GM23338 (cell line): ENCODE data around the gene ARMC7. TPM values are rescaled to one million over a fixed set of nuclear protein-coding genes. Genes with fewer than 3 reads are reported as not detected.
A peak's percentile ranks its signal among the peaks of the same experiment; 100 is the strongest.

Source experiments
- ATAC-seq: fragments of 200-7000 bp; cut with Tn5 transposase; 3 replicates; pipeline ENCODE4 v1.9.1; 2020
- DNase-seq: peaks from one replicate; pipeline ENCODE4 v3.0.0-alpha.2; 2015; ENCODE audit warnings: low spot score
- H2AFZ ChIP-seq: fragments of 200-600 bp; sonication (generic); 2 replicates; pipeline ENCODE4 v1.8.0; 2016; ENCODE audit warnings: antibody characterized with exemption, mild to moderate bottlenecking, moderate library complexity
- H3F3A ChIP-seq: fragments of 200-600 bp; sonication (generic); replicated peaks from 2 replicates; pipeline ENCODE4 v1.8.0; 2017; ENCODE audit warnings: antibody characterized with exemption, mixed run types, low read depth
- H3K27ac ChIP-seq: fragments of 200-600 bp; sonication (generic); 2 replicates; pipeline ENCODE4 v1.6.1; 2016; ENCODE audit warnings: low read depth
- H3K27me3 ChIP-seq: fragments of 200-600 bp; sonication (generic); 2 replicates; pipeline ENCODE4 v1.8.0; 2016; ENCODE audit warnings: mild to moderate bottlenecking, mixed run types, moderate library complexity; ENCODE audit not compliant: insufficient read depth
- H3K36me3 ChIP-seq: fragments of 200-600 bp; sonication (generic); 2 replicates; pipeline ENCODE4 v1.8.0; 2016; ENCODE audit warnings: mild to moderate bottlenecking; ENCODE audit not compliant: insufficient read depth
- H3K4me1 ChIP-seq: fragments of 200-600 bp; sonication (generic); 2 replicates; pipeline ENCODE4 v1.8.0; 2016; ENCODE audit warnings: mild to moderate bottlenecking, moderate library complexity; ENCODE audit not compliant: insufficient read depth
- H3K4me2 ChIP-seq: fragments of 200-600 bp; sonication (generic); 2 replicates; pipeline ENCODE4 v1.7.1; 2017; ENCODE audit warnings: mixed run types
- H3K4me3 ChIP-seq: fragments of 200-600 bp; sonication (generic); 2 replicates; pipeline ENCODE4 v1.6.1; 2016; ENCODE audit warnings: mixed run types
- H3K79me2 ChIP-seq: fragments of 200-600 bp; sonication (generic); replicated peaks from 2 replicates; pipeline ENCODE4 v1.8.0; 2017; ENCODE audit warnings: mild to moderate bottlenecking; ENCODE audit not compliant: insufficient read depth
- H3K9me2 ChIP-seq: fragments of 200-600 bp; sonication (generic); 2 replicates; pipeline ENCODE4 v1.8.0; 2017; ENCODE audit not compliant: insufficient read depth
- H4K20me1 ChIP-seq: fragments of 200-600 bp; sonication (generic); replicated peaks from 2 replicates; pipeline ENCODE4 v1.8.0; 2017; ENCODE audit warnings: mild to moderate bottlenecking; ENCODE audit not compliant: insufficient read depth
- H3K27ac Mint-ChIP-seq: 2 replicates; pipeline ENCODE4 v1.8.0; 2020; ENCODE audit warnings: inconsistent platforms, mild to moderate bottlenecking, moderate library complexity, mixed read lengths
- H3K27me3 Mint-ChIP-seq: 3 replicates; pipeline ENCODE4 v1.8.0; 2022; ENCODE audit warnings: low read depth, mild to moderate bottlenecking, moderate library complexity, mixed read lengths, inconsistent platforms; ENCODE audit not compliant: insufficient read depth, poor library complexity
- H3K36me3 Mint-ChIP-seq: 3 replicates; pipeline ENCODE4 v1.8.0; 2021; ENCODE audit warnings: low read depth, mild to moderate bottlenecking, inconsistent platforms, moderate library complexity, mixed read lengths
- H3K4me1 Mint-ChIP-seq: 3 replicates; pipeline ENCODE4 v1.8.0; 2020; ENCODE audit warnings: mild to moderate bottlenecking, inconsistent platforms, mixed read lengths
- H3K4me3 Mint-ChIP-seq: 3 replicates; pipeline ENCODE4 v1.8.0; 2021; ENCODE audit warnings: moderate library complexity, mild to moderate bottlenecking, inconsistent platforms, mixed read lengths
- H3K9me3 Mint-ChIP-seq: 3 replicates; pipeline ENCODE4 v1.8.0; 2020; ENCODE audit warnings: moderate library complexity, mild to moderate bottlenecking, inconsistent platforms, mixed read lengths
- CREB1 ChIP-seq: fragments of 250-450 bp; sonication (Bioruptor Pico); IDR thresholded peaks from 2 replicates; pipeline ENCODE4 v1.5.0; 2020; ENCODE audit warnings: low read depth, mild to moderate bottlenecking, moderate library complexity
- ETS1 ChIP-seq: IDR thresholded peaks from 2 replicates; pipeline ENCODE4 v1.6.1; 2016; ENCODE audit warnings: antibody characterized with exemption
- EZH2 ChIP-seq: fragments of 200-600 bp; sonication (generic); IDR thresholded peaks from one replicate; pipeline ENCODE4 v1.8.0; 2017; ENCODE audit warnings: antibody characterized with exemption, mild to moderate bottlenecking, low read depth; ENCODE audit not compliant: unreplicated experiment
- EZH2phosphoT487 ChIP-seq: fragments of 200-600 bp; sonication (generic); IDR thresholded peaks from one replicate; pipeline ENCODE4 v1.8.1; 2018; ENCODE audit warnings: antibody characterized with exemption; ENCODE audit not compliant: unreplicated experiment
- JUNB ChIP-seq: IDR thresholded peaks from one replicate; pipeline ENCODE4 v1.6.1; 2016; ENCODE audit warnings: antibody characterized with exemption; ENCODE audit not compliant: unreplicated experiment
- NANOG ChIP-seq: IDR thresholded peaks from 2 replicates; pipeline ENCODE4 v1.6.1; 2016; ENCODE audit warnings: antibody characterized with exemption, borderline replicate concordance
- POLR2AphosphoS5 ChIP-seq: IDR thresholded peaks from 2 replicates; pipeline ENCODE4 v1.6.1; 2016; ENCODE audit warnings: antibody characterized with exemption, low read depth
- STAT1 ChIP-seq: IDR thresholded peaks from one replicate; pipeline ENCODE4 v1.6.1; 2016; ENCODE audit warnings: antibody characterized with exemption; ENCODE audit not compliant: unreplicated experiment
- ZNF114 ChIP-seq: fragments of 250-450 bp; sonication (Bioruptor Pico); IDR thresholded peaks from 2 replicates; pipeline ENCODE4 v1.5.0; 2020; ENCODE audit warnings: mild to moderate bottlenecking, moderate library complexity
- ZNF331 ChIP-seq: fragments of 250-450 bp; sonication (Bioruptor Pico); IDR thresholded peaks from 2 replicates; pipeline ENCODE4 v1.5.0; 2020; ENCODE audit warnings: low read depth, mild to moderate bottlenecking, moderate library complexity
- ZNF462 ChIP-seq: fragments of 250-450 bp; sonication (Bioruptor Pico); IDR thresholded peaks from 2 replicates; pipeline ENCODE4 v1.5.0; 2020; ENCODE audit warnings: mild to moderate bottlenecking, moderate library complexity
- polyA plus RNA-seq: library from polyadenylated mRNA; unstranded; fragments of >200 nt; fragmentation: Nextera tagmentation; extraction: Ambion mirVana; gene quantifications from 2 replicates; pipeline ENCODE4 v1.2.1, GENCODE V29; 2016
- total RNA-seq: library from RNA; depleted of rRNA; stranded (reverse); fragments of >200 nt; shearing (Covaris generic); gene quantifications from 2 replicates; pipeline ENCODE4 v1.2.3, GENCODE V29; 2014
- TF ChIP-seq, protein P1 (sequence below): IDR thresholded peaks from one replicate; pipeline ENCODE4 v1.6.1; 2018; ENCODE audit warnings: antibody characterized with exemption; ENCODE audit not compliant: unreplicated experiment
- TF ChIP-seq, protein P2 (sequence below), 2 experiments: fragments of 200-600 bp in 1 of 2; sonication (generic) in 1 of 2; conservative IDR thresholded peaks; 2 replicates each; pipeline versions ENCODE4 v1.5.1 to v1.6.1; 2016 to 2017; ENCODE audit warnings: antibody characterized with exemption in 2 of 2, low read depth in 2 of 2, mild to moderate bottlenecking in 2 of 2, moderate library complexity in 1 of 2

Gene ARMC7
- total and polyA plus RNA-seq, 2 experiments from 2014 or later, result 5.6 to 8.4 TPM

DNA sequence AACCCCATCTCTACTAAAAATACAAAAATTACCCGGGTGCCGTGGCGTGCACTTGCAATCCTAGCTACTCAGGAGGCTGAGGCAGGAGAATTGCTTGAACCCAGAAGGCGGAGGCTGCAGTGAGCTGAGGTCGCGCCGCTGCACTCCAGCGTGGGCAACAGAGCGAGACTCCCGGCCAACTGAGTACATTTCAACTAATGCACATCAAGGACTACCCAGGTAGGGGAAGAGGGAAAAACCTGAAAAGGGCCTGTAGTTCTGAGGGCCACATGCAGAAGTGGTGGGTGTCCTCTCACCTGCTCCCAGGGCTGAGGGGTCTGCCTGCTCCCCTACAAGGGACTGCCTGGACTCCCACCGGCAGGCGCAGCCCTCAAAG is 22.6 kb upstream of the ARMC7 start:
- Histone ChIP-seq H2AFZ (peak overlapping the region; percentile 90; the same call in 1 of the 2 replicates), H3K27me3 (no peaks in the 10 kb centered on the region), H3K9me2 (no peaks in the 10 kb centered on the region), H3K36me3 (no peaks in the 10 kb centered on the region), H3K4me3 (peak overlapping the region; percentile 91), H3K4me1 (peaks cover 51% of the 10 kb centered on the region), H3K79me2 (peaks cover 6% of the 10 kb centered on the region), H4K20me1 (no peaks in the 10 kb centered on the region), H3F3A (peaks cover 34% of the 10 kb centered on the region), H3K4me2 (peak overlapping the region; percentile 96), H3K27ac (peak overlapping the region; percentile 98)
- ATAC-seq, result no peak
- H3K9me3 Mint-ChIP-seq, result no peaks in the 10 kb centered on the region
- H3K27ac Mint-ChIP-seq, result peak overlapping the region; percentile 79
- peak overlapping the region; percentile 75 for H3K4me3 Mint-ChIP-seq
- peaks cover 57% of the 10 kb centered on the region for H3K4me1 Mint-ChIP-seq
- H3K27me3 Mint-ChIP-seq, result peaks cover 28% of the 10 kb centered on the region
- H3K36me3 Mint-ChIP-seq, result no peaks in the 10 kb centered on the region; the same call in 2 of the 3 replicates
- no peak for TF ChIP-seq ZNF114 (CRISPR knock-in tag)
- TF ChIP-seq ZNF331 (CRISPR knock-in tag), result no peak
- no peak for TF ChIP-seq POLR2AphosphoS5
- TF ChIP-seq EZH2, result no peak
- TF ChIP-seq NANOG, result no peak
- TF ChIP-seq, protein P1, sequence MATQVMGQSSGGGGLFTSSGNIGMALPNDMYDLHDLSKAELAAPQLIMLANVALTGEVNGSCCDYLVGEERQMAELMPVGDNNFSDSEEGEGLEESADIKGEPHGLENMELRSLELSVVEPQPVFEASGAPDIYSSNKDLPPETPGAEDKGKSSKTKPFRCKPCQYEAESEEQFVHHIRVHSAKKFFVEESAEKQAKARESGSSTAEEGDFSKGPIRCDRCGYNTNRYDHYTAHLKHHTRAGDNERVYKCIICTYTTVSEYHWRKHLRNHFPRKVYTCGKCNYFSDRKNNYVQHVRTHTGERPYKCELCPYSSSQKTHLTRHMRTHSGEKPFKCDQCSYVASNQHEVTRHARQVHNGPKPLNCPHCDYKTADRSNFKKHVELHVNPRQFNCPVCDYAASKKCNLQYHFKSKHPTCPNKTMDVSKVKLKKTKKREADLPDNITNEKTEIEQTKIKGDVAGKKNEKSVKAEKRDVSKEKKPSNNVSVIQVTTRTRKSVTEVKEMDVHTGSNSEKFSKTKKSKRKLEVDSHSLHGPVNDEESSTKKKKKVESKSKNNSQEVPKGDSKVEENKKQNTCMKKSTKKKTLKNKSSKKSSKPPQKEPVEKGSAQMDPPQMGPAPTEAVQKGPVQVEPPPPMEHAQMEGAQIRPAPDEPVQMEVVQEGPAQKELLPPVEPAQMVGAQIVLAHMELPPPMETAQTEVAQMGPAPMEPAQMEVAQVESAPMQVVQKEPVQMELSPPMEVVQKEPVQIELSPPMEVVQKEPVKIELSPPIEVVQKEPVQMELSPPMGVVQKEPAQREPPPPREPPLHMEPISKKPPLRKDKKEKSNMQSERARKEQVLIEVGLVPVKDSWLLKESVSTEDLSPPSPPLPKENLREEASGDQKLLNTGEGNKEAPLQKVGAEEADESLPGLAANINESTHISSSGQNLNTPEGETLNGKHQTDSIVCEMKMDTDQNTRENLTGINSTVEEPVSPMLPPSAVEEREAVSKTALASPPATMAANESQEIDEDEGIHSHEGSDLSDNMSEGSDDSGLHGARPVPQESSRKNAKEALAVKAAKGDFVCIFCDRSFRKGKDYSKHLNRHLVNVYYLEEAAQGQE, result no peak
- no peak for TF ChIP-seq ETS1
- no peak for TF ChIP-seq EZH2phosphoT487
- no peak for TF ChIP-seq STAT1
- TF ChIP-seq CREB1 (CRISPR knock-in tag), result no peak
- TF ChIP-seq JUNB, result no peak
- TF ChIP-seq ZNF462 (CRISPR knock-in tag), result no peak
- TF ChIP-seq, protein P2, sequence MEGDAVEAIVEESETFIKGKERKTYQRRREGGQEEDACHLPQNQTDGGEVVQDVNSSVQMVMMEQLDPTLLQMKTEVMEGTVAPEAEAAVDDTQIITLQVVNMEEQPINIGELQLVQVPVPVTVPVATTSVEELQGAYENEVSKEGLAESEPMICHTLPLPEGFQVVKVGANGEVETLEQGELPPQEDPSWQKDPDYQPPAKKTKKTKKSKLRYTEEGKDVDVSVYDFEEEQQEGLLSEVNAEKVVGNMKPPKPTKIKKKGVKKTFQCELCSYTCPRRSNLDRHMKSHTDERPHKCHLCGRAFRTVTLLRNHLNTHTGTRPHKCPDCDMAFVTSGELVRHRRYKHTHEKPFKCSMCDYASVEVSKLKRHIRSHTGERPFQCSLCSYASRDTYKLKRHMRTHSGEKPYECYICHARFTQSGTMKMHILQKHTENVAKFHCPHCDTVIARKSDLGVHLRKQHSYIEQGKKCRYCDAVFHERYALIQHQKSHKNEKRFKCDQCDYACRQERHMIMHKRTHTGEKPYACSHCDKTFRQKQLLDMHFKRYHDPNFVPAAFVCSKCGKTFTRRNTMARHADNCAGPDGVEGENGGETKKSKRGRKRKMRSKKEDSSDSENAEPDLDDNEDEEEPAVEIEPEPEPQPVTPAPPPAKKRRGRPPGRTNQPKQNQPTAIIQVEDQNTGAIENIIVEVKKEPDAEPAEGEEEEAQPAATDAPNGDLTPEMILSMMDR (conservative IDR thresholded peaks at IDR 0.05; ENCODE audit: low read depth in 2 of 2), result no peak
- DNase-seq, result no peak
